WTC11 (cell line): ENCODE data around the gene CD226.

Experiments used
- CTCF ChIP-seq: fragments of 200-600 bp; IDR thresholded peaks from 2 replicates; pipeline ENCODE4 v1.8.0; 2022; ENCODE audit warnings: antibody characterized with exemption
- TF ChIP-seq, protein P1 (sequence below): sonication (generic); formaldehyde crosslinking; IDR thresholded peaks from 2 replicates; pipeline ENCODE4 v1.8.0; 2023; ENCODE audit warnings: mild to moderate bottlenecking, missing genetic modification reagents

- TF ChIP-seq, protein P1, sequence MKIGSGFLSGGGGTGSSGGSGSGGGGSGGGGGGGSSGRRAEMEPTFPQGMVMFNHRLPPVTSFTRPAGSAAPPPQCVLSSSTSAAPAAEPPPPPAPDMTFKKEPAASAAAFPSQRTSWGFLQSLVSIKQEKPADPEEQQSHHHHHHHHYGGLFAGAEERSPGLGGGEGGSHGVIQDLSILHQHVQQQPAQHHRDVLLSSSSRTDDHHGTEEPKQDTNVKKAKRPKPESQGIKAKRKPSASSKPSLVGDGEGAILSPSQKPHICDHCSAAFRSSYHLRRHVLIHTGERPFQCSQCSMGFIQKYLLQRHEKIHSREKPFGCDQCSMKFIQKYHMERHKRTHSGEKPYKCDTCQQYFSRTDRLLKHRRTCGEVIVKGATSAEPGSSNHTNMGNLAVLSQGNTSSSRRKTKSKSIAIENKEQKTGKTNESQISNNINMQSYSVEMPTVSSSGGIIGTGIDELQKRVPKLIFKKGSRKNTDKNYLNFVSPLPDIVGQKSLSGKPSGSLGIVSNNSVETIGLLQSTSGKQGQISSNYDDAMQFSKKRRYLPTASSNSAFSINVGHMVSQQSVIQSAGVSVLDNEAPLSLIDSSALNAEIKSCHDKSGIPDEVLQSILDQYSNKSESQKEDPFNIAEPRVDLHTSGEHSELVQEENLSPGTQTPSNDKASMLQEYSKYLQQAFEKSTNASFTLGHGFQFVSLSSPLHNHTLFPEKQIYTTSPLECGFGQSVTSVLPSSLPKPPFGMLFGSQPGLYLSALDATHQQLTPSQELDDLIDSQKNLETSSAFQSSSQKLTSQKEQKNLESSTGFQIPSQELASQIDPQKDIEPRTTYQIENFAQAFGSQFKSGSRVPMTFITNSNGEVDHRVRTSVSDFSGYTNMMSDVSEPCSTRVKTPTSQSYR (CRISPR knock-in tag): no peak
- no peak for TF ChIP-seq CTCF
Observed at GRCh38 chr18:69900941-69901340, 46.7 kb downstream of the CD226 start.
